Measurements from ENCODE around the gene DGKD.

Gene DGKD

DNA sequence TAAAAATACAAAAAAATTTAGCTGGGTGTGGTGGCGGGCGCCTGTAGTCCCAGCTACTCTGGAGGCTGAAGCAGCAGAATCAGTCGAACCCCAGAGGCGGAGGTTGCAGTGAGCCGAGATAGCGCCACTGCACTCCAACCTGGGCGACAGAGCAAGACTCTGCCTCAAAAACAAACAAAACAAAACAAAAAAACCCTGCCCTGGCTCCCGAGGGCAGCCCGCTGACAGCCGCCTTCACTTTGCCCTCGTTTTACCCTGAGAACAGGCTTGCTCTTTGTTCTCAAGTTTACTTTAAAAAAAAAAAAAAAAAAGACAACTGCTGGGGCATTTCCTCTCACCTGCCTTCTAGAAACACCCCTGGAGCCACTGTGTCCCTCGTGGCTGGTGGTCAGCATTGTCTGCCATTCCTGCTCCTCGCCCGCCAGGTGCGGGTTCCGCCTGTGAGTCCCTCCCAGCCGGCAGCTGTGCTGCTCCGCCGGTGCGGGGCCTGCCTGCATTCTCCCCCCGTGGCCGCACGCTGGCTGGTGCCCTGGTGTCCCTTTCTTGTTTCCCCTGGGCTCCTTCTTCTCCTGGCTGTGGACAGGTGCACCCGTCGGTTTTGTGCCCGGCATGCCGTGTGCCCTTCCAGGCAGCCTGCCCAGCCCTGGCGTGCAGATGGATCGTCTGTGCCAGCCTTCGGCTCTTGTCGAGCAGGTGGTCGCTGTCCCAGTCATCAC lies 106.6 kb downstream of the DGKD start:
- DNase-seq (ENCODE audit: low read depth in 2 of 2) = no peak

DNA sequence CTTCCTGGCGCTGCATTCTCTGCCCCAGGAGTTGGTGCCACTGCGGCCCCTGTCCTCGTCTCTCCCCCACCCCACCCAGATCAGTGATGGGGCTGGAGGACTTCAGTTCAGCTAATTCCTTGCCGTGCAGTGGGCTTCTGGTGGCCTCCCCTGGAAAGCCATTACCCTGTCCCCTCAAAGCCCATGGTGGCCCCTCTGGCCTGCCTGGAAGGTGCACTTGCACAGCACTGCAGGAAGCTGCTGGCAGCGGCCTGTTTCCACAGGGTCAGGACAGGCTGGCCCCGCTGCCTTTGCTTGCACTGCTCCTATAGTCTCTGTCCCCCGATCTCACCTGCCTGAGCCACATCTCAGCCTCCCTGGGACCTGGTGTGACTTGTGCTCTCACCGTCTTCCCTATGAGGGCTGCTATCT lies 107.2 kb downstream of the DGKD start:
- no peak for DNase-seq (ENCODE audit: low read depth in 2 of 2)

- no peak for DNase-seq (ENCODE audit: low read depth in 2 of 2)
Measured at GRCh38 chr2:233462202-233462785, 108.0 kb downstream of the DGKD start.

- DNase-seq (ENCODE audit: low read depth in 2 of 2) = no peak
Measured at GRCh38 chr2:233462826-233463470, 108.7 kb downstream of the DGKD start.

DNA sequence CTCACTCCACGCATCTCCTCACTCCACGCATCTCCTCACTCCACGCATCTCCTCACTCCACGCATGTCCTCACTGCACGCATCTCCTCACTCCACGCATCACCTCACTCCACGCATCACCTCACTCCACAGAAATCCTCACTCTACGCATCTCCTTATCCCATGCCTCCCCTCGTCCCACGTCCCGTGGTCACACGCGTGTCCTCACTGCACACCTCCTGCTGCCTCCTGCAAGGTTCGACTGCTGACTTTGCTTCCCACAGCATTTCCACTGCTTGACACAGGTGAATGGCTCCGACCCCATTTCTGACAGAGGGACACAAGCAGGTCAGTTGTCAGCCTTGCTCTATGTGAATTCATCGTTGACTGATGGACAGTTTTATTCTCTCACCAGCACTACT lies 109.3 kb downstream of the DGKD start:
- DNase-seq (ENCODE audit: low read depth in 2 of 2) = no peak

- DNase-seq (ENCODE audit: low read depth in 2 of 2) = no peak
Measured at GRCh38 chr2:233464056-233464455, 109.8 kb downstream of the DGKD start.

DNA sequence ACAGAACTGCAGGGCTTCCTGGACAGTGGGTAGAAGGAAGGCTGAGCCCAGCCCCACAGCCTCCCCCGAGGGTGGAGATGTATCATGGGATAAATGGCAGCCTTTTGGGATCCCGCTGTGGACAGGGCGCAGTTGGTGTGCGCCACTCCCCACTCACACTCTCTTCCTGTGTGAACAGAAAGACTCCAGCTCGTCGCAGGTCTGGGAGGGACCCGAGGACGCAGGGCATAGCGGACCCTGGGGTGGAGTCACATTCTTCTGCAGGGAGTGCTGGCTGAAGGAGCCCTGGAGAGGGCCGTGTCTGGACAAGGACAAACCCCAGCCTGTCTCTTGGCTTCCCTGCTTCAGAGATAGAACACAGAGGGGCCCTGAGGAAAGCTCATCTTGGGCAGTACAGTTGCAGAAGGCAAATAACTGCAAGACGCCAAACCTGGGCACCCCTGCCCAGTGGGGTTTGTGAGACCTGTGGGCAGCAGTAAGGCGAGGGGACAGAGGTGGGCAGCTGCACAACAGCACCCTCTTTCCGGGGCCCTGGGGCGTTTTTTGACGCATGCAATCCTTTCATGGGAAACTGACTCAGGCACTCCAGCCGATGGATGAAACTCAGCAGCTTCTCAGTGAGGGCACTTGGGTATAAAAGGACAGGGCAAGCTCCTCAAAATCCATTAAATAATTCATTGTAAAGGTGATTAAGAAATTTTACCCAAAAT lies 110.4 kb downstream of the DGKD start:
- DNase-seq (ENCODE audit: low read depth in 2 of 2) = no peak

- DNase-seq (ENCODE audit: low read depth in 2 of 2) = no peak
Measured at GRCh38 chr2:233466991-233467603, 112.8 kb downstream of the DGKD start.

- DNase-seq (ENCODE audit: low read depth in 2 of 2) = no peak
Measured at GRCh38 chr2:233468047-233468740, 113.9 kb downstream of the DGKD start.

GRCh38 chr2:233468741-233469110 lies 114.4 kb downstream of the DGKD start:
- DNase-seq (ENCODE audit: low read depth in 2 of 2) = no peak

- DNase-seq (ENCODE audit: low read depth in 2 of 2) = no peak
Measured at GRCh38 chr2:233469261-233470010, 115.1 kb downstream of the DGKD start.

- DNase-seq (ENCODE audit: low read depth in 2 of 2) = no peak
Measured at GRCh38 chr2:233470011-233470687, 115.9 kb downstream of the DGKD start.

DNA sequence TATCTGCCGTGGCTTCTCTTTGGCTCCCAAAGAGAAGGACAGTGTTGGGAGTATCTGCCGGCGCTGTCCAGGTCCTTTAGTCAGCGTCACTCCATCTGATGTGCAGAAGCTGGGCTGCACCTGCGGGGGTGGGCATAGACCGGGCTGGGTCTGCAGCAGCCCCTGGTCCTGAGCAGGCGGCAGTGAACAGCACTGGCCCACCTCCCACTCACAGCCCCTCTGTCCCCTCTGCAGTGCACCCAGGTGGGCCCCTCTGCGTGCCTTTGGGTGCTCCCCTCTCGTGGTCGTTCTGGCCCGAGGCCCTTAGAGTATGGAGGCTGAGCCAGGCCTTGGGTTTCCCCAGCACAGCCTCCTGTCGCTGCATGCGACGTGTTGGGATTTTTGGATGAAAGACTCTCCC lies 116.5 kb downstream of the DGKD start:
- no peak for DNase-seq (ENCODE audit: low read depth in 2 of 2)

- DNase-seq (ENCODE audit: low read depth in 2 of 2) = no peak
Measured at GRCh38 chr2:233471291-233472035, 117.2 kb downstream of the DGKD start.

- no peak for DNase-seq (ENCODE audit: low read depth in 2 of 2)
Measured at GRCh38 chr2:233473386-233473791, 119.1 kb downstream of the DGKD start.

DNA sequence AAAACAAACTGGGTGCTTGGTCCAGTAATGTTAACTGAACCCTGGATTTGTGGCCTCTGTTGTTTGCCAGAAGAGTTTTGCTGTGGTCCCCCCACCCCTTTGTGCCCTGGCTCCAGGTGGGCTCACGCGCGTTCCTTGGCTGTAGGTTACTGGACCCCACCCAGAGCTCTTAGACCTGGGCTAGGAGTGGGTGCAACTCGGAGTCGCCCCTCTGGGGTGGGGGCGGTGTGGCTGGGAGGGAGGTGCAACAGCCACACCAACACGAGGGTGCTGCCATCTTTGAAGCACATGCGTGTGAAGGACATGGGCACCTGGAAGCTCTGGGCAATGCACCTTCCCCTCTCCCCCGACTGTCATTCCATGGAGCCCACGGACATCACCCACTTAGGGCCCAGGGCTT lies 119.6 kb downstream of the DGKD start:
- DNase-seq (ENCODE audit: low read depth in 2 of 2) = no peak

DNA sequence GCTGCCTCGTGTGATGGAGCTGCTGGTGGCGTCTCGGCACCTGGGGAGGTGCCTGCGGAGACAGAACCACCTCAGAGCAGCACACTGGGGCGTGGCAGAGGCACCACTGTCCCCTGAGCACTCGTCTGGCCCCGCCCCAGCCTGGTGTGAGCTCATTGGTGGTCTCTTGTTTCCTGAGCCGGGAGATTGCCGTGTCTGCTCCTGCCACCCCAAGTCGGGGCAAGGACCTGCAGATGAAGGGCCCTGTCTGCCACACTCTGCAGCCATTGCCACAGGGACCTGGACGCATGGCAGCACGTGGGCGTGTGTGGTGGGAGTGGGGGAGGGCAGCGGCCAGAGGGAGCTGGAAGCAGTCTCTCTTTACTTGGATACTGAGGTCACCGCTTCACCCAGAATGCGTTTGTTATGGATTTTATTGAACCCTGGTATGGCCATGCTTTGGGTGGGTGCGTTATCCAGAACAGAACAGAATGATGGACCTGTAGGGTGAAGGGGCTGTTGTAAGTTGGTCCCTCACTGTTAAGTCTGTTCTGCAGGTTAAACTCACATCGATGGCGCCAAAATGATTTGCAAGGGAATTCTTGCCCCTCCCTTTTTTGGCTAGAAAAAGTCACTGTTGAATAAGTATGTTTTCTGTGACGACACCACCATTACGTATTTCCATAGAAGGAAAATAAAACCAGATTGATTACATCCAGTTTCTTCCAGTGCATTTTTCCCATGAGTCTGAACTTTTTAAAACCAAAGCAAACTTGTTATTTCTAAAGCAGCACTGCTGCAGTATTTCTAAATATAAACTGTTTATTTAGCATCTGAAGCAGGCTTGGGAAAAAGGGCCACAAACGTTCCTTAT lies 120.2 kb downstream of the DGKD start:
- no peak for DNase-seq (ENCODE audit: low read depth in 2 of 2)

DNA sequence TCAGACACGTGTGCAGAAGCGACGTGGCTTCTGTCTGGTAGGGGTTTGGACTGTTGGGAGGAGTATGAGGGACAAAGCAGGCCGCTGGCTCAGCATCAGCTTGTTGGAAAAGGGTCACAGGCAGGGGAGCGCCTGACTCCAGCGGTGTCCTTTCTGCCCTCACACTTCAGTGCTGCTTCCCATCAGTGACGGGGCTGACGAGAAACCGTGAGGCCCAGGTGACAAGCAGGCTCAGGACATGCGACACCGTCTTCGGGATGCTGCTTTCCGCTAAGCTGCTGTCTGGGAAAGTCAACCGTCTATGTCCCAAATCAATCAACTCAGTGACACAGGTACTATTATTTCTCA lies 121.7 kb downstream of the DGKD start:
- no peak for DNase-seq (ENCODE audit: low read depth in 2 of 2)
